Measurements from ENCODE around the gene CFP. TPM values are rescaled to one million over a fixed set of nuclear protein-coding genes. Genes with fewer than 3 reads are reported as not detected.

Gene CFP
- total and polyA plus RNA-seq, 3 donors from 2014 or later: 1.9 to 4.4 (median 2.8) TPM

DNA sequence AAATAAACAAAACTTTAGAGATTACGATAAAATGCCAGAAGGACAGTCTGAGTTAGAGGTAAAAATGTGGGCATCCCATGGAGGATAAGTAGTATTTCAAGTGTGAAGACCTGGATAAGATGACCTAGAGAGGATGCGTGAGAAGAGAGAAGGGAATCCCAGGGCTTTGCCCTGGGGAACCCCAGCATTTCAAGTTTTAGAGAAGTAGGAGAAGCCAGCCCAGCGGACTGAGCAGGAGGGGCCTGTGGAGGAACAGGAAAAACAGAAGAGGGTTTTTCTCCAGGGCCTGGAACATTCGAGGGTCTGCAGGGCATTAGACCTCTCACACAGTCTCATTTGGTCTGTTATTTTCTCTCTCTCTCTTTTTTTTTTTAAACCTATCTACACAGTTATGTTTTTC, 2.9 kb upstream of the CFP start:
- no peaks in the 10 kb centered on the region for H3K27me3 ChIP-seq
- no peaks in the 10 kb centered on the region for H3K4me1 ChIP-seq
- intact Hi-C loops (cut with DNase I; ENCODE audit: low total_unique reads): no loop called here
- no peaks in the 10 kb centered on the region for H3K36me3 ChIP-seq (ENCODE audit: low read depth, missing control alignments)
- H3K9me3 ChIP-seq: no peaks in the 10 kb centered on the region
- no peak overlapping the region for H3K4me3 ChIP-seq
- no peak for DNase-seq
- no peak for TF ChIP-seq POLR2A (IDR thresholded peaks at IDR 0.05)
- TF ChIP-seq, protein P1, sequence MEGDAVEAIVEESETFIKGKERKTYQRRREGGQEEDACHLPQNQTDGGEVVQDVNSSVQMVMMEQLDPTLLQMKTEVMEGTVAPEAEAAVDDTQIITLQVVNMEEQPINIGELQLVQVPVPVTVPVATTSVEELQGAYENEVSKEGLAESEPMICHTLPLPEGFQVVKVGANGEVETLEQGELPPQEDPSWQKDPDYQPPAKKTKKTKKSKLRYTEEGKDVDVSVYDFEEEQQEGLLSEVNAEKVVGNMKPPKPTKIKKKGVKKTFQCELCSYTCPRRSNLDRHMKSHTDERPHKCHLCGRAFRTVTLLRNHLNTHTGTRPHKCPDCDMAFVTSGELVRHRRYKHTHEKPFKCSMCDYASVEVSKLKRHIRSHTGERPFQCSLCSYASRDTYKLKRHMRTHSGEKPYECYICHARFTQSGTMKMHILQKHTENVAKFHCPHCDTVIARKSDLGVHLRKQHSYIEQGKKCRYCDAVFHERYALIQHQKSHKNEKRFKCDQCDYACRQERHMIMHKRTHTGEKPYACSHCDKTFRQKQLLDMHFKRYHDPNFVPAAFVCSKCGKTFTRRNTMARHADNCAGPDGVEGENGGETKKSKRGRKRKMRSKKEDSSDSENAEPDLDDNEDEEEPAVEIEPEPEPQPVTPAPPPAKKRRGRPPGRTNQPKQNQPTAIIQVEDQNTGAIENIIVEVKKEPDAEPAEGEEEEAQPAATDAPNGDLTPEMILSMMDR (IDR thresholded peaks at IDR 0.05): no peak
- H3K27ac ChIP-seq: no peak overlapping the region
- 44 to 62% methylated on average over 4 of the region's 4 CpGs for WGBS, 2 donors

DNA sequence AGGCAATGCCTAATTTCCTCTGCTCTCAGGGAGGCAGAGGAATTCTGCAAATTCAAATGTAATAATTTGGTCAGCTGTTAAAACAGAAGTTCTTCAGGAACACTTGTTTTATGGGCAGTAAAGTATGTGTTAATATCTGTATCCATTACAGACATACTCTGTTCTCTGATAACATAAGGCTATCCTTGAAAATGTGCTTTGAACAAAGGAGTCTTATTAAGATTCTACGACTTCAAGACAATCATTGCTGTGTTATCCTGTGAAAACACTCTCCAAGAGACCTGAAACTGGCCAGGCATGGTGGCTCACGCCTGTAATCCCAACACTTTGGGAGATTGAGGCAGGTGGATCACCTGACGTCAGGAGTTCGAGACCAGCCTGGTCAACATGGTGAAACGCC, 1.9 kb upstream of the CFP start:
- TF ChIP-seq POLR2A (IDR thresholded peaks at IDR 0.05): no peak
- TF ChIP-seq, protein P1 (IDR thresholded peaks at IDR 0.05): no peak
- no peak for DNase-seq
- no peaks in the 10 kb centered on the region for H3K36me3 ChIP-seq (ENCODE audit: low read depth, missing control alignments)
- H3K27ac ChIP-seq: no peak overlapping the region
- H3K9me3 ChIP-seq: no peaks in the 10 kb centered on the region
- 59 to 74% methylated on average over 4 to 5 of the region's 5 CpGs for WGBS, 2 donors
- H3K4me1 ChIP-seq: no peaks in the 10 kb centered on the region
- intact Hi-C loops (cut with DNase I; ENCODE audit: low total_unique reads): no loop called here
- H3K4me3 ChIP-seq: no peak overlapping the region
- H3K27me3 ChIP-seq: no peaks in the 10 kb centered on the region

DNA sequence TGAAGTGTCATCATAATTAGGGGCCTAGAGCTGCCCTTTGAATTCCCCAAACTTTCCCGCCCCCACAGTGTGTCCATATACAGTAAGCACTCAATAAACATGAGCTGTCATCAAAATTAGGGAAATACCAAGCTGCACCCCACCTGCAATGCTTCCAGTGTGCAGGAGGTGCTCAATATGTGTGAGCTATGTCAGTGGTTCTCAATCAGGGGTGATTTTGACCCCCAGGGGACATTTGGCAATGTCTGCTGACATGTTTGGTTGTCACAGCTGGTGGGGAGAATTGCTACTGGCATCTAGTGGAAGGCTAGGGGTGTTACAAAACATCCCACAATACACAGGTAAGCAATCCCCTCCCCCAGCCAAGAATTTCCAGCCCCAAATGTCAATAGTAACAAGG, 748 bp downstream of the CFP start:
- TF ChIP-seq POLR2A (IDR thresholded peaks at IDR 0.05): no peak
- TF ChIP-seq, protein P1 (IDR thresholded peaks at IDR 0.05): no peak
- Histone ChIP-seq H3K36me3 (ENCODE audit: low read depth, missing control alignments) (no peaks in the 10 kb centered on the region), H3K9me3 (no peaks in the 10 kb centered on the region), H3K27ac (no peak overlapping the region), H3K4me1 (no peaks in the 10 kb centered on the region), H3K27me3 (no peaks in the 10 kb centered on the region), H3K4me3 (no peak overlapping the region)
- no peak for DNase-seq
- 83 to 100% methylated on average over 1 of the region's 1 CpG for WGBS, 2 donors
- intact Hi-C loops (cut with DNase I; ENCODE audit: low total_unique reads): no loop called here

DNA sequence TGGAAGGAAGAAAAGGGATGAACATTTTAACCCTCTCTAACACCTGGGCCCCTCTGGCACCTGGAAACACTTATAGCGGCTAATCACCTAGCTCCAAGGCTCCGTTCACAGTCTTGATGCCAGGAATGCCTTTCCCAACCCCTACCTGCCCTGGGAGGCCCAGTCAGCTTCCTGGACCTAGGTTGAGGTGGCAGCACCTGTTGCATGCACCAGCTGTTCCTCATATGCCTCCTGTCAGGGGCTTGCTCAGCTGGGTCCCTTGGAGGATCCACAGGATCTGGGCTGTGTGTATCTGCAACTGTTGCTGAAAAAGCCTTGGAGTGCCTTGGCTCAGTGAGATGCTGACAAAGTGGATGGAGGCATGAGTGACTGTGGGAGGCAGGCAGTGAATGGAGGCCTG, 4.4 kb downstream of the CFP start:
- H3K27ac ChIP-seq: no peak overlapping the region
- no peak for DNase-seq
- intact Hi-C loops (cut with DNase I; ENCODE audit: low total_unique reads): no loop called here
- H3K27me3 ChIP-seq: no peaks in the 10 kb centered on the region
- WGBS, 2 donors: 94% methylated on average over 2 of the region's 2 CpGs; no CpG with 5 or more reads in 1 of the 2 donors
- no peak overlapping the region for H3K4me3 ChIP-seq
- no peaks in the 10 kb centered on the region for H3K9me3 ChIP-seq
- no peaks in the 10 kb centered on the region for H3K36me3 ChIP-seq (ENCODE audit: low read depth, missing control alignments)
- TF ChIP-seq, protein P1 (IDR thresholded peaks at IDR 0.05): no peak
- TF ChIP-seq POLR2A (IDR thresholded peaks at IDR 0.05): no peak
- H3K4me1 ChIP-seq: no peaks in the 10 kb centered on the region

DNA sequence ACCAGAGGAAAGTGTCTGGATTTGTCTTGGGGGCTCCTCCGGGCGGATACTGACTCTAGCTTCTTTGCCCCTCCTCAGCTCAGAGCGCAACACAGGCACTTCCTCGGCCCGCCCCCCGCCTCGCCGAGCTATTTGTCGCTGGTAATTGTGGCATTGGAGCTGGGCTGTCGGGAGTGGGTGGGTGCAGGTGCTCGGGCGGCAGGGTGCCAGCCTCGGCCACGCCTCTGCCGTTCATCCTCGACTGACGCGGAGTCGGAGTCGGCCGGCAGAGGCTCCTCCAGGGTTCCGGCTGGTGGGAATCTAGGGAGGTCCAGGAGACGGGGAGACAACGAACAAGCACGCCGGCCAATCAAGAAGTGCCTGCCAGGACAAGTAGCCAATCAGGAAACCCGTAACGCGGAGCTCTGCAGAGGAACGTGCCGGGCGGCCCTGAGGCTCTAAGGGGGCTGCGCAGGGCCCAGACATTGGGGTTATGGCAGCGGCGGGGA, 6.1 kb downstream of the CFP start:
- no peak for TF ChIP-seq POLR2A (IDR thresholded peaks at IDR 0.05)
- TF ChIP-seq, protein P1 (IDR thresholded peaks at IDR 0.05): no peak
- Histone ChIP-seq H3K4me3 (peak overlapping the region in 1 of 2 donors; percentile 9), H3K27me3 (no peaks in the 10 kb centered on the region), H3K27ac (no peak overlapping the region), H3K36me3 (ENCODE audit: low read depth, missing control alignments) (no peaks in the 10 kb centered on the region), H3K9me3 (no peaks in the 10 kb centered on the region), H3K4me1 (no peaks in the 10 kb centered on the region)
- peak; percentile 83 for DNase-seq
- 4% methylated on average over 15 of the region's 35 CpGs; no CpG with 5 or more reads in 1 of the 2 donors for WGBS, 2 donors
- intact Hi-C loops (cut with DNase I; ENCODE audit: low total_unique reads): no loop called here
